SK-N-SH treated with all-trans-retinoic acid at 6 μM for 48 hours (cell line): ENCODE results near the gene PCDHB3.

Source experiments
- PATZ1 ChIP-seq: fragments of 250-450 bp; sonication (Bioruptor Pico); IDR thresholded peaks from 2 replicates; pipeline ENCODE4 v1.8.0; 2020; ENCODE audit warnings: mild to moderate bottlenecking, moderate library complexity, borderline replicate concordance
- POU6F1 ChIP-seq: fragments of 250-450 bp; sonication (Bioruptor Pico); IDR thresholded peaks from 2 replicates; pipeline ENCODE4 v1.8.0; 2021; ENCODE audit warnings: low read depth, mild to moderate bottlenecking, moderate library complexity, borderline replicate concordance

GRCh38 chr5:141135718-141136266 is 35.5 kb downstream of the PCDHB3 start:
- TF ChIP-seq POU6F1 (no peak), PATZ1 (CRISPR knock-in tag) (no peak)
